GM12878 (cell line): ENCODE results near the gene CAMKK1. TPM values are rescaled to one million over a fixed set of nuclear protein-coding genes. Genes with fewer than 3 reads are reported as not detected.

Experiments
- ATAC-seq: fragments of 200-7000 bp; cut with Tn5 transposase; 3 replicates; pipeline ENCODE4 v1.9.1; 2020; ENCODE audit warnings: mild to moderate bottlenecking, moderate library complexity
- BruUV-seq: library from RNA; stranded (reverse); fragments of 400-500 nt; replicated peaks from 2 replicates; lab custom pipeline; 2021; lab: Mats Ljungman, UMichigan
- CTCF ChIA-PET: fragments of 300-600 bp; sonication (Branson Sonifier 250); formaldehyde crosslinking; extraction: SDS; loops from one replicate; lab custom pipeline; 2021; ENCODE audit warnings: inconsistent platforms; lab: Yijun Ruan, JAX
- POLR2A ChIA-PET: fragments of 350-600 bp; formaldehyde crosslinking; extraction: SDS; loops from one replicate; lab custom pipeline; 2021; ENCODE audit warnings: inconsistent platforms; lab: Charles Lee
- RAD21 ChIA-PET: fragments of 300-600 bp; sonication (Branson Sonifier 250); formaldehyde crosslinking; loops from one replicate; lab custom pipeline; 2023; ENCODE audit warnings: antibody characterized with exemption; ENCODE audit not compliant: unreplicated experiment; lab: Charles Lee
- SMC1A ChIA-PET: fragments of 300-600 bp; sonication (Branson Sonifier 250); formaldehyde crosslinking; loops from one replicate; lab custom pipeline; 2023; ENCODE audit not compliant: unreplicated experiment, uncharacterized antibody; lab: Charles Lee
- DNase-seq: peaks from one replicate; pipeline ENCODE4 v3.0.0-alpha.2; 2011; ENCODE audit warnings: low read depth, low spot score
- FAIRE-seq: peaks from 3 replicates; lab custom pipeline; 2011; peaks lifted over from hg19 to GRCh38; lab: Jason Lieb, UNC
- H2AFZ ChIP-seq: 2 replicates; pipeline ENCODE4 v1.6.0; 2011; ENCODE audit warnings: low read depth, low read length, control low read depth; ENCODE audit not compliant: control insufficient read depth
- H3K27ac ChIP-seq: 2 replicates; pipeline ENCODE4 v1.5.1; 2011; ENCODE audit warnings: control low read depth; ENCODE audit not compliant: control insufficient read depth, insufficient read depth
- H3K27me3 ChIP-seq, 2 experiments: replicated peaks in 1 of 2; 2 replicates each; pipeline versions ENCODE4 v1.6.0 to v1.6.1; 2011; ENCODE audit warnings: low read length in 1 of 2; ENCODE audit not compliant: control insufficient read depth in 2 of 2, insufficient read depth in 2 of 2
- H3K36me3 ChIP-seq, 2 experiments: 2 replicates each; pipeline ENCODE4 v1.5.1; 2011; ENCODE audit warnings: low read length in 1 of 2; ENCODE audit not compliant: control insufficient read depth in 2 of 2, insufficient read depth in 2 of 2
- H3K4me1 ChIP-seq: 2 replicates; pipeline ENCODE4 v1.6.1; 2011; ENCODE audit warnings: mild to moderate bottlenecking, low read length, moderate library complexity, mixed read lengths; ENCODE audit not compliant: control insufficient read depth, insufficient read depth
- H3K4me2 ChIP-seq: 2 replicates; pipeline ENCODE4 v1.6.0; 2011; ENCODE audit warnings: control low read depth; ENCODE audit not compliant: control insufficient read depth, insufficient read depth
- H3K4me3 ChIP-seq: fragments of 200-600 bp; sonication (generic); 2 replicates; pipeline ENCODE4 v1.5.1; 2016
- H3K79me2 ChIP-seq: 2 replicates; pipeline ENCODE4 v1.6.0; 2011; ENCODE audit warnings: low read length; ENCODE audit not compliant: control insufficient read depth, insufficient read depth
- H3K9ac ChIP-seq: 2 replicates; pipeline ENCODE4 v1.8.0; 2011; ENCODE audit warnings: low read length, control low read depth, mixed read lengths; ENCODE audit not compliant: control insufficient read depth, insufficient read depth
- H3K9me3 ChIP-seq: replicated peaks from 3 replicates; pipeline ENCODE4 v1.5.1; 2011; ENCODE audit warnings: mild to moderate bottlenecking, low read length; ENCODE audit not compliant: control insufficient read depth, insufficient read depth
- H4K20me1 ChIP-seq: 2 replicates; pipeline ENCODE4 v1.6.0; 2011; ENCODE audit not compliant: control insufficient read depth, insufficient read depth
- EED ChIP-seq: sonication (generic); IDR thresholded peaks from 2 replicates; pipeline ENCODE4 v1.6.1; 2016; ENCODE audit warnings: antibody characterized with exemption, low read depth
- MTA3 ChIP-seq: IDR thresholded peaks from 2 replicates; pipeline ENCODE4 v1.6.1; 2012; ENCODE audit warnings: low read length, inconsistent platforms, borderline replicate concordance
- POLR2A ChIP-seq: IDR thresholded peaks from 2 replicates; pipeline ENCODE4 v1.6.1; 2011; ENCODE audit warnings: low read depth, mild to moderate bottlenecking, low read length
- POLR2AphosphoS2 ChIP-seq: IDR thresholded peaks from 2 replicates; pipeline ENCODE4 v1.6.1; 2011; ENCODE audit warnings: low read depth, mild to moderate bottlenecking, low read length, improper control_type of control experiment, moderate library complexity
- ZZZ3 ChIP-seq: IDR thresholded peaks from 2 replicates; pipeline ENCODE4 v1.6.1; 2011; ENCODE audit warnings: low read depth; ENCODE audit not compliant: control insufficient read depth, insufficient read length
- WGBS: methylation state at CpG from one replicate; pipeline ENCODE4 v1.1.6; 2016; ENCODE audit warnings: low lambda C conversion rate; ENCODE audit not compliant: insufficient replicate concordance, insufficient coverage; ENCODE audit errors: missing lambda C conversion rate; 5-methylcytosine and 5-hydroxymethylcytosine counted together
- in situ Hi-C: fragments of 300-500 bp; cut with MboI; formaldehyde crosslinking; loops from 9 replicates; pipeline ENCODE4 v1.14.3; 2018; ENCODE audit warnings: mixed read lengths
- intact Hi-C: fragments of 100-400 bp; cut with micrococcal nuclease; formaldehyde crosslinking; loops from one replicate; pipeline ENCODE4 v1.14.2; 2022; ENCODE audit not compliant: unreplicated experiment
- polyA plus RNA-seq, 11 experiments: library from polyadenylated mRNA; depleted of rRNA in 4 of 11; unstranded in 6 of 11; stranded (reverse) in 5 of 11; fragments of >200 nt; fragmentation: Nextera tagmentation in 4 of 11; fragmentation: Illumina TruSeq in 1 of 11; extraction: Ambion mirVana in 4 of 11; extraction: Trizol in 1 of 11; gene quantifications; 1 replicate in 1 of 11; 2 replicates in 10 of 11; pipeline versions ENCODE4 v1.2.1 to v1.2.3, GENCODE V29; 2011 to 2016; ENCODE audit warnings: inconsistent platforms in 2 of 11, missing spikeins in 2 of 11, low read depth in 1 of 11
- total RNA-seq, 4 experiments: library from RNA; depleted of rRNA in 3 of 4; stranded (reverse); fragments of >200 nt in 3 of 4; fragmentation: Illumina TruSeq in 1 of 4; extraction: Trizol in 1 of 4; gene quantifications; 2 replicates each; pipeline versions ENCODE4 v1.2.1 to v1.2.3, GENCODE V29; 2013 to 2021

Gene CAMKK1
- total and polyA plus RNA-seq, 10 of the 15 experiments (the other 5 are each of a cell fraction or from before 2014, with no cell fraction given) = 0.06 to 0.84 (median 0.37) TPM

DNA sequence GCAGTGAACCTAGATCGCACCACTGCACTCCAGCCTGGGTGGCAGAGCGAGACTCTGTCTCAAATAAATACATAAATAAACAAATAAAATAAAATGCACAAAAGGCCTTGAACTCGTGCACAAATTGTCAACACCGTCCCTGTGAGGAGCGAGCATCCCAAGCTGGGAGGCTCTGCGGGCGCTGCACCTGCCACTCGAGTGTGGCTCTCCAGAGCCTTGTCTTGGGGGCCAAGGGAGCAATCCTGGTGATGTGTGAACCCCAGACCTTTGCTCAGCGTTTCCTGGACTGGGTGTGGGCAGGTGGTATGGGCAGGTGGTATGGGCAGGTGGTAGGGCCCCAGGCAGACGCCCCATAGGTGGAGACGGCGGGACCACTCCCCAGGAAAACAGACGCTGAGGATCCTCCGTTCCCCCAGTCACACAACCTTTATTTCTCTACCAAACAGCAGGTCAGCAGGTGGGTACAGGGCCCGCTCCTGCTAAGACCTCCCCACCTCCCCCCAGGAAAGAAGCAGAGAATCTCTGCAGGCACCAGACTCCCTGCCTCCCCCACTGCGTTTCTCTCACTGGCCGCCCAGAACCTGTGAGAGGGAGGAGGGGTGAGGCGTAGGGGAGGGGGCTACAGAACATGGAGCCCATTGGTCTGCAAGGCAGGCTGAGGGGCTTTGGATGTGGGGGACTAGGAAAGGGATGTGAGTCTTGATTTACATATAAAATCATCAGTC is 30.8 kb upstream of the CAMKK1 start:
- H3K4me3 ChIP-seq = no peak overlapping the region
- ChIA-PET POLR2A (no interaction called here), RAD21 (interaction anchor here (0.9 kb wide), 1 partner anchor 85 kb away, joined by 3 read pairs; no protein-coding TSS in a partner anchor), CTCF (no interaction called here), SMC1A (no interaction called here)
- peaks cover 0 to 3% of the 10 kb centered on the region in 2 experiments; a peak in 2 of 4 replicates for H3K36me3 ChIP-seq
- H3K4me2 ChIP-seq = no peak overlapping the region
- no peak for ATAC-seq
- no peak overlapping the region for H3K9ac ChIP-seq
- no peak for DNase-seq
- intact Hi-C loops (no loop called here), in situ Hi-C loops (no loop called here)
- TF ChIP-seq POLR2A (0 out of 2 replicates have a peak, but pooled peaks have one; percentile 31), EED (no peak)
- H4K20me1 ChIP-seq = no peaks in the 10 kb centered on the region
- H3K27ac ChIP-seq = no peak overlapping the region
- H3K79me2 ChIP-seq = no peaks in the 10 kb centered on the region
- WGBS = 76% methylated on average over 18 of the region's 18 CpGs
- no peaks in the 10 kb centered on the region for H3K4me1 ChIP-seq
- no peaks in the 10 kb centered on the region for H3K9me3 ChIP-seq
- H3K27me3 ChIP-seq = no peaks in the 10 kb centered on the region
- no TSS peak for BruUV-seq
- no peak for FAIRE-seq
- no peak overlapping the region for H2AFZ ChIP-seq

DNA sequence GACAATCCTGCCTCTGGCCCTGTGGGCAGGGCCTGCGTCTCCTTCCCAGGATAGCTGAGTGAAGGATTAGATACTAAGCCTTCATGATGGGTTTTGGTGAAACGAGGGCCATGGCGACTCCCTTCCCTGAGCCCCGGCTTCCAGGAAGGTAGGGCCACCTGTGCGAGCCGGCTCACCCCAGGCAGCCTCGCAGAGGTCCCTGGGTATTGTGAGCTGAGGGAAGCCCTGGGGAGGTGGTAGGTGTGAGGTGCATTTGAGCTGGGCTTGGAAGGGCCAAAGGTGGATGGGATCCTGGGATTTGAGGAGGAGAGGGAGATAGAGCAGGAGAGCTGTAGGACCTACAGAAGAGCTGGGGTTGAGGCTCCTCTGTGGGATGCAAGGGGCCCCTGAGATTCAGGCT is 29.9 kb upstream of the CAMKK1 start:
- ChIA-PET CTCF (no interaction called here), POLR2A (no interaction called here), RAD21 (interaction anchor here (0.9 kb wide), 1 partner anchor 86 kb away, joined by 3 read pairs; no protein-coding TSS in a partner anchor), SMC1A (interaction anchor here (2.3 kb wide), 1 partner anchor 151 kb away, joined by 9 read pairs; no protein-coding TSS in a partner anchor)
- DNase-seq (no peak), FAIRE-seq (no peak), ATAC-seq (no peak; the same call in 2 of the 3 replicates)
- no peak overlapping the region for H3K4me3 ChIP-seq
- intact Hi-C loops = no loop called here
- no peaks in the 10 kb centered on the region for H4K20me1 ChIP-seq
- no peaks in the 10 kb centered on the region for H3K79me2 ChIP-seq
- H3K27me3 ChIP-seq = no peaks in the 10 kb centered on the region
- H3K36me3 ChIP-seq = no peaks in the 10 kb centered on the region; a peak in 2 of 4 replicates
- WGBS = 55% methylated on average over 7 of the region's 7 CpGs
- no peak overlapping the region for H3K27ac ChIP-seq
- H2AFZ ChIP-seq = no peak overlapping the region
- no peaks in the 10 kb centered on the region for H3K9me3 ChIP-seq
- BruUV-seq = no TSS peak
- H3K4me1 ChIP-seq = no peaks in the 10 kb centered on the region
- TF ChIP-seq ZZZ3 = no peak
- TF ChIP-seq POLR2AphosphoS2 = 0 out of 2 replicates have a peak, but pooled peaks have one; percentile 22
- 0 out of 2 replicates have a peak, but pooled peaks have one; percentile 37 for TF ChIP-seq MTA3
- no peak overlapping the region for H3K4me2 ChIP-seq
- in situ Hi-C loops = no loop called here
- H3K9ac ChIP-seq = no peak overlapping the region
